Eye (tissue), 1 donor: ENCODE results near the gene BCS1L.
A peak's percentile ranks its signal among the peaks of the same experiment; 100 is the strongest.

Source experiments
- DNase-seq: peaks from one replicate; pipeline ENCODE4 v3.0.0-alpha.2; 2015

The BCS1L gene

GRCh38 chr2:218662827-218663226 is 3.3 kb downstream of the BCS1L start:
- DNase-seq = no peak

DNA sequence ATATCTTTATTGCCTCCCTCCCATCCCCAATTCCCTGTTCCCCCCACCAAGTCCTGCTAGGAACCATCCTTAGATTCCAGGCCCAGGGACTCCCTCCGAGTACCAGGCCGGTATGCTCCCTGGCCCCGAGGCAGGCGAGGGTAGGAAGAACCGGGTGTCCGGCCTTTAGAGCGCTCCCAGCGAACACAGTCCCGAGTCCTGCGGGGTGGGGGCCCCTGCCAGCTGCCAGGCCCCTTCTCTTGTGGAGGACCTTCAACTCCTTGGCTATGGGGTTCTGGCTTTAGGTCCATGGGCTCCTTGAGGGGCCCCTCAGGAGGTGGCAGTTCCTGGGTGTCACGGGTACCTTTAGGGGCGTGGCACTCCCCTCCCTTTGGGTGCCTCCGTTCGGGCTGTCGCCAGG is 4.4 kb downstream of the BCS1L start:
- DNase-seq = no peak

DNA sequence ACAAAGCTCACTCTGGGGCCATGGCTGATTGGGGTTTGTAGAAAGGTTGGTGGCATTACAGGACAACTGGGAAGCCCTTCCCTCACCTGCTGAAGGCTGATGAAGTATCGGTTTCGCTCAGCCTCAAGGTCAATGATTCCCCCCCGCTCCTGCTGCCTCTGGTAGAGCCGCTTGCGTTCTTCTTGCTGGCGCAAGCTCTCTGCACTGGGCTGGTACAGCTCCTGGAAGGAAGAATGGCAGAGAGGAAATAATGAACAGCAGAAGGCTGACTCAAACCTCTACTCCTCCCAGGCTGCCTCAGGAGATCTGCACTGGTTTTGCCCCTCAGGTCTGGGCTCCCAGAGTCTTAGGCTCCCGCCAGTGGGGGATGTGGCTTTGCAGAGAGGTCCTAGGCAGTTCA is 5.2 kb downstream of the BCS1L start:
- no peak for DNase-seq

GRCh38 chr2:218671097-218671653 is 11.7 kb downstream of the BCS1L start:
- DNase-seq = no peak

- DNase-seq = peak; percentile 96
Measured at GRCh38 chr2:218671654-218672566, 12.4 kb downstream of the BCS1L start, which contains the start of the genes RNF25 and STK36. TSS of gene RNF25 (minus strand) at chr2:218672002. CDS start at chr2:218671970, 32 bp downstream. TSS of gene STK36 (plus strand) at chr2:218672086. CDS start at chr2:218672830, 744 bp downstream.

DNA sequence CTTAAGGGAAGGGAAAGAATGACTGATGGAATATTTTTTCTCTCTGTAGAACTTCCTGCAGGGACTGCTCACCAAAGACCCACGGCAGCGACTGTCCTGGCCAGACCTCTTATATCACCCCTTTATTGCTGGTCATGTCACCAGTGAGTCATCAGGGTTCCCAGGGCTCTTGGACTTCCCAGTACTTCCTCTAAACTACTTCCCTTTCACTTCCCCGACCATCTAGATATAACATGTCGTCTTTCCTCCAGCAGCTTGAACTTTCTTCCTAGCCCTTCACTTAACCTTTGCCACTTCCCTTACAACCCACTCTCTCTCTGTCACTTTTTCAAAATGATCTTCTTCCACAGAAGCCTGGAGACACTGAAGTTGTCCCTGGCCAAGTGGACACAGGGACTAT is 19.6 kb downstream of the BCS1L start:
- DNase-seq = no peak

DNA sequence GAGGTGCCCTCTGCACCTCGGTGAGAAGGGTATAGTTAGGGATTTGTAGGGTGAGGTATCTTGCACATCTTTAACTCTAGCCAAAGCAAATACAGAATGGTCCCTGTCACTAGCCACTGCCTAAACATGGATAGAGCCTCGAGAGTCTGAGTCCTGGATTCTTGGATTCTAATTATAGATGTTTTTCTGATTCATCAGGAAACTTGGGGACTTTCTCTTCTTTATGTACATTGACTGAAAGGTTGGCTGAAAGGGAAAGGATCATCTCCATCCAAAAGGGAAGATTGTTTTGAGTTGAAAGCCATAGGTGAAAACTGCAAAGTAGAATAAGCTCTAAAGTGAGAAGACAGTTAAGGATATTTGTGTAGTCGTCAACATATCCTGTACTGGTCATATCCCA is 20.6 kb downstream of the BCS1L start:
- no peak for DNase-seq

DNA sequence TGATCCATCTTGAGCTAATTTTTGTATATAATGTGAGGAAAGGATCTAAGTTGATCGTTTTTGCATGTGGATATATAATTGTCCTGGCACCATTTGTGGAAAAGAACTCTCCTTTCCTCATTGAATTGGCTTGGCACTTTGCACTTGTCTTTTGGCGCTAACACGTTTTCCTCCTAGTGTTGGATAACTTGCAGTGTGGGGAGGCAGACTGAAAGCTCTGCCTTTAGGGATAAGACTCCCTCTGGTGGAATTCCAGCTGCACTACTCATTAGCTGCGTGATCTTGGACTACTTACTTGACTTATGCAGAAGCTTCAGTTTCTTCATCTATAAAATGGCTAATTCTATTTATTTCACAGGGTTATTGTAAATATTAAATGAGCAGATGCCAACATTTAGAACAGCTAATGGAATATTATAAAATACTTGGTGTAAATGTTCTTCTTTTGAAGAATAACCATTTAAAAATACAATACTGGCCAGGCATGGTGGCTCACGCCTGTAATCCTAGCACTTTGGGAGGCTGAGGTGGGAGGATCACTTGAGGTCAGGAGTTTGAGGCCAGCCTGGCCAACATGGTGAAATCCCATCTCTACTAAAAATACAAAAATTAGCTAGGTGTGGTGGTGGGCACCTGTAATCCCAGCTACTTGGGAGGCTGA is 28.0 kb downstream of the BCS1L start:
- DNase-seq = peak; percentile 80

DNA sequence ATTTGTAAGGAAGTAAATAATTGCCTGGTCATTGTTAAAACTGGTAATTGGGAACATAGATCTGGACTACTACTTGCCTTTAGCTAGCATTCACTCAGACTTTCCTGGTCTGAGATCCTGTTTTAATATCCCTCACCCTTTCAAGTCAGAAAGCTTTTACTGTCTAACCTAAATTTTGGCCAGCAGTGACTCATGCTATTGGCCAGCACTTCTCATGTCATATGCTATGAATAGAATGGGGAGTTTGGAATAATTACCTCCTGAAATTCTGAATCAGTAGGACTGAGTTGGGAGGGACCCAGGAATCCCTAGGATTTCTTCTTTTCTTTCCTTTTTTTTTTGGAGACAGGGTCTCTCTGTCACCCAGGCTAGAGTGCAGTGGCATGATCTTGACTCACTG is 31.8 kb downstream of the BCS1L start:
- no peak for DNase-seq

GRCh38 chr2:218694405-218695145 is 35.1 kb downstream of the BCS1L start:
- no peak for DNase-seq

- no peak for DNase-seq
Measured at GRCh38 chr2:218698885-218699284, 39.4 kb downstream of the BCS1L start.

GRCh38 chr2:218701806-218702205 is 42.3 kb downstream of the BCS1L start:
- no peak for DNase-seq

GRCh38 chr2:218703341-218703740 is 43.9 kb downstream of the BCS1L start:
- DNase-seq = no peak

- no peak for DNase-seq
Measured at GRCh38 chr2:218708086-218708485, 48.6 kb downstream of the BCS1L start.

DNA sequence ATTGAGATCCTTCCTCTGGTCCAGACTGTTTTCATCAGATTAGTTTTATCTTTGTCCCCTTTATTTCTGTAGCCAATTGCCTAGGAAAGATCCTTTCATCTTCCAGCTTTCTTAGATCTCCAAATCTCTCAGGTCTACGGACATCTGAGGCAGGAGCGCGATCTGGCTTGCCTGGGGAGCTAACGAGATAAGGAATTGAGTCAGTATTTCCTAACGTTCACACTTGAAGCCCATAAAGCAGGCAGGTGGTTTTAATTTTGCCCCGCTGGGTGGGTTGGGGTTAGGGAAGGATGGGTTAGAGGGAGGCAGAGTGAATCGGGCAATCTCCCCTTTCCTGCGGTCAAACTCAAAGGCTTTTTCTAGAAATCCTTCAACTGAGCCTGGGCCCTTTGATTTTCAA is 50.4 kb downstream of the BCS1L start:
- DNase-seq = no peak

DNA sequence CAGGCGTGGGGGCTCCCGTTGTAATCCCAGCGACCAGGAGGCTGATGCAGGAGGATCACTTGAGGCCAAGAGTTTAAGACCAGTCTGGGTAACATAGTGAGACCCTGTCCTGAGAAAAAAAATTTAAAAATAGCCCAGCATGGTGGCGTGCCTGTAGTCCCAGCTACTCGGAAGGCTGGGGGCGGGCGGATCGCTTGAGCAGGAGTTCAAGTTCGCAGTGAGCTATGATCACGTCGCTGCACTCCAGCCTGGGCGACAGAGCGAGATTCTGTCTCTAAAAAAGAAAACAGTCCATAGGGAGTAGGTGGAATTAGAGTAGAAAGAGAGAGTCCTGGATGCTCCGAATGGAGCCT is 50.8 kb downstream of the BCS1L start:
- no peak for DNase-seq

- peak; percentile 99 for DNase-seq
Measured at GRCh38 chr2:218710687-218711549, 51.4 kb downstream of the BCS1L start, which contains the start of gene TTLL4. TSS of gene TTLL4 (plus strand) at chr2:218710835. CDS start at chr2:218737677, 26,842 bp downstream.

DNA sequence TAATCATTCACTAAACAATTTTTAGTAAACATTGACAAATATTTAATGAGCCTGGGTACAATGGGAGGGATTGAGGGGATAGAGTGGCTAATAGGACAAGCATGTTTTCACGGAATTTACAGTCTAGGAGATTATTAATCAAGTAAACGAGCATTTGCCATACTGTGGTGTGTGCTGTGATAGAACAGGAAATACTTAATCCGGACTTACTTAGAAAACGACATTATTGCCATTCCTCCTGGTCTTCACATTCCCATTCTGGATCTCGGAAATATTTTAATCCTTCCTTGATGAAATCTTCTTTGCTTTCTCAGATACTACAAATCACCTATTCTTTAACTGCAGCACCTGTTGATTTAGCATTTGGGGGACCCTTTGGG is 52.1 kb downstream of the BCS1L start:
- peak; percentile 65 for DNase-seq
